Mammary epithelial cell (primary cell): ENCODE data around the gene PTPRG.

Experiments used
- CTCF ChIP-seq, 2 donors: IDR thresholded peaks in 1 of 2; conservative IDR thresholded peaks in 1 of 2; 2 replicates each; pipeline ENCODE4 v1.5.1; 2011 to 2012; ENCODE audit warnings: inconsistent platforms in 2 of 2, low read length in 2 of 2, mild to moderate bottlenecking in 2 of 2, control low read depth in 1 of 2, low read depth in 1 of 2; ENCODE audit not compliant: insufficient read depth in 1 of 2; ENCODE audit errors: extremely low read depth in 1 of 2
- EZH2 ChIP-seq: IDR thresholded peaks from 2 replicates; pipeline ENCODE4 v1.6.1; 2012; ENCODE audit warnings: low read length, inconsistent platforms, borderline replicate concordance

GRCh38 chr3:61719278-61719977, 158.1 kb downstream of the PTPRG start:
- TF ChIP-seq CTCF (conservative IDR thresholded peaks at IDR 0.05 in 1 of 2, IDR thresholded peaks at IDR 0.05 in 1 of 2; ENCODE audit: extremely low read depth in 1 of 2, insufficient read depth in 1 of 2, low read depth in 1 of 2, low read length in 2 of 2) = no peak
- no peak for TF ChIP-seq EZH2
